ENCODE results near the gene CYRIA.

Gene CYRIA

DNA sequence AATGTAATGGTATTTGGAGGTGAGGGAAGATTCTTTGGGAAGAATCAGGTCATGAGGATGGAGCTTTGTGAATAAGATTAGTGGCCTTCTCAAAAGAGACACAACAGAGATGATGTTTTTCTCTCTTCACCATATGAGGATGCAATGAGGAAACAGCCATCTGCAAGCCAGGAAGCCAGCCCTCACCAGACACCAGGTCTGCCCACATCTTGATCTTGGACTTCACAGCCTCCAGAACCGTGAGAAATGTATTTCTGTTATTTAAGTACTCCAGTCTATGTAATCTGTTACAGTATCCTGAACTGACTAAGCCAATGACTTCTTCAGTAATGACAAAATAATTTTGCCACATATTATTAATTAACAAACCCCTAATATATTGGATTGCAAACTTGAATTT lies 28.3 kb downstream of the CYRIA start:
- no peak for DNase-seq
- in situ Hi-C loops (cut with MboI; ENCODE audit: low pct_unique_long_range_greater_than_20kb, low sequenced_read_pairs), result no loop called here

- DNase-seq, result peak; percentile 58
- in situ Hi-C loops (cut with MboI; ENCODE audit: low pct_unique_long_range_greater_than_20kb, low sequenced_read_pairs), result no loop called here
Measured at GRCh38 chr2:16635791-16636699, 29.6 kb downstream of the CYRIA start.

DNA sequence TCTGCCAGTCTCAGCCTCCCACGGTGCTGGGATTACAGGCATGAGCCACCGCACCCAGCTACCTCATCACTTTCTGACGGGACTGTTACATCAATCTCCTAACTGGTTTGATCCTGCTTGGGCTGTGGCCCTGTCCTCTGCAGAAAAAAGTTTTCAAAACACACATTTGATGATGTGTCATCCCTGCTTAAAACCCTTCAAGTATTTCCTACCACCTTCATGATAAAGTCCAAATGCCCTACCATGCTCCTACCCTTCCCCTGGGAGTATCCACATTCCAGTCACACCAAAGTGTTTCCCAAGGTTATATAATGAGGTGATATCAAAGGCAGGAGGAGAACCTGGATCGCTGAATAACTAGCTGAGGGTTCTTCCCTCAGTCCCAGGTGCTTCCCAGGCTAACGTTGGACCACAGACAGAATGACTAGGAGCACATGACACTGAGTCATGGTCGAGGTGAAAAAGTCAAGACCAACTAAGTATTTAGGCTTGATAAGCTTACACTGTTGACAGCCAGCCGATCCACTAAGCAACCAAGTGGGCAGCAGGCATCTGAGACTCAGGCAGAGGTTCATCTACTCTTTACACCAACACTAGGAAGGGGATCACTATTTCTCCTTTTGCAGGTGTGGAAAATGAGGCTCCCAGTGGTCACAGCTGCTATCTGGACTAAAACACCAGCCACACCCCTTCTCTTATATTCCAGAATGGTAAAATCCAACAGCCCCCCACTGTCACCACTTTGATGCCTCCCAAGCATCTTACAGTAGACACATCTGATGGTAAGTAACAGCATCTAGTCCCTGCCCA lies 31.8 kb downstream of the CYRIA start:
- in situ Hi-C loops (cut with MboI; ENCODE audit: low pct_unique_long_range_greater_than_20kb, low sequenced_read_pairs), result no loop called here
- no peak for DNase-seq

DNA sequence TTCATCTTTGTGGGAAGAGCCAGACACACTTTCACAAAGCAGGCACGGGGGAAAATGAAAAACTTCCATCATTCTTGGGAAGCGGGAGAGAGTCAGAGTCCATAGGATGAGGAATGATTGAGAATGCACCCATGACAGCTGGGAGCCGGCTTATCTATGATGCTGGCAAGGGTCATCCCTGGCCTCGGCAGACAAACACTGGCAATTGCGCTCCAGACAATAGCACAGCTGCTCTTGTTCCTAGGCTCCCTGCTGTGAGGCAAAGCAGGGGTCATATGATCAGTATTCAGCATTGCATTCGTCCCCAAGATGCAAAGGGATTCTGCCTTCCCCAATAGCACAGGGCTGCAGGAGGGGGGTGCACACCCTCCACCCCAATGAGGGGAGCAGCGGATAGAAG lies 33.0 kb downstream of the CYRIA start:
- in situ Hi-C loops (cut with MboI; ENCODE audit: low pct_unique_long_range_greater_than_20kb, low sequenced_read_pairs), result no loop called here
- DNase-seq, result no peak

DNA sequence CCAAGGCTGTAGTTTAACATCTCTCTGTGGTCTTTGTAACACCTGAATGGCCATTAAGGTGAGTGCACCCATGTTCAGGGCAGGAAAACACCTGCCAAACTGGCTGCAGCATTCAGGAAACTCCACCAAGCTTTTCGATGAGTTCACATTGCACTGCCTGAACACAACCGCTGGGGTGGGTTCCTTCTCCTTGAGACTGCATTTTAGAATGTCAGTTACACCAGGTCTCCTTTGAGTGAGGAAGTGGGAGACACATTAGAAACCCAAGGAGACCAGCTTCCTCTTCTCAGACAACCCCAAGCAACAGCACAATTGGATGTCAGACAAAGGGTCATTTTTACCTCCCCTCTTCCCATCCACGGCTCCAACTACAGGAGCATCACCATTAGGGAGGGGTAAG lies 35.2 kb downstream of the CYRIA start:
- in situ Hi-C loops (cut with MboI; ENCODE audit: low pct_unique_long_range_greater_than_20kb, low sequenced_read_pairs), result no loop called here
- DNase-seq, result peak; percentile 88

DNA sequence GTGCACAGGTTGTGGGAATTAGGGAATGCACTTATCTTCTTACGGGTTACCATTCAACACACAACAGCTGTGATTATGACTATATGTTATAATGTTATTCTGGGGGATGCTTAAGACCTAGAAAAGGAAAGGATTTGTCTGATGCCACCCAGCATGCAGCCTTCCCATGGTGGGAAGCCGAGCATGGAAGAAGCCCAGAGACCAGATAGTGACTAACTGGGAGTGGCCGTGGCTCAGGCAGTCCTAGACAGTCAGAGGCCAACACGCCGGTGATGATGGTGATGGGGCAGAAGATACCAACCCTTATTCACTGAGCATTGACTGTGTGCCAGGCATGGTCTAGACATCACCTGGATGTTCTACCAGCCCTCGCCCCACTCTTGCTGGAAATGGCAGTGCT lies 35.9 kb downstream of the CYRIA start:
- no peak for DNase-seq
- in situ Hi-C loops (cut with MboI; ENCODE audit: low pct_unique_long_range_greater_than_20kb, low sequenced_read_pairs), result no loop called here

GRCh38 chr2:16629044-16629443 lies 36.6 kb downstream of the CYRIA start:
- DNase-seq, result peak; percentile 58
- in situ Hi-C loops (cut with MboI; ENCODE audit: low pct_unique_long_range_greater_than_20kb, low sequenced_read_pairs), result no loop called here

DNA sequence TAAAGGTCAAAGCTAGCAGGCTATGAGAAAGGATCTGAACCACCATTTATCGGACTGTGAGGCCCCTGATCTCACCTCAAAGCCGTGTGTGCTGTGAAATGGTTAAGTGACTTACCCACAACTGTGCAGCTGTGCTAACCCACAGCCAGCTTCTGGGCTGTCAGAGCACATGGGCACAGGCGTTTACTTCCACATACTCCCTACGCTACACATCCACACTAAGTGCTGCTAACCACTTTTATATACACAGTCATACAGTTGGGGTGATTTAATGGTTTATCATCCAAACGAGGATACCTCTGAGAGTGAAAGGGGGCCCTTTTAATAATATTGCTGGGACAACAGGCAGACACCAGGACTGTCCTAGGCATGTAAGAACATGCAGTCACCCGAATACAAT lies 37.3 kb downstream of the CYRIA start:
- peak; percentile 79 for DNase-seq
- in situ Hi-C loops (cut with MboI; ENCODE audit: low pct_unique_long_range_greater_than_20kb, low sequenced_read_pairs), result no loop called here

GRCh38 chr2:16626997-16627605 lies 38.5 kb downstream of the CYRIA start:
- in situ Hi-C loops (cut with MboI; ENCODE audit: low pct_unique_long_range_greater_than_20kb, low sequenced_read_pairs), result no loop called here
- DNase-seq, result no peak

DNA sequence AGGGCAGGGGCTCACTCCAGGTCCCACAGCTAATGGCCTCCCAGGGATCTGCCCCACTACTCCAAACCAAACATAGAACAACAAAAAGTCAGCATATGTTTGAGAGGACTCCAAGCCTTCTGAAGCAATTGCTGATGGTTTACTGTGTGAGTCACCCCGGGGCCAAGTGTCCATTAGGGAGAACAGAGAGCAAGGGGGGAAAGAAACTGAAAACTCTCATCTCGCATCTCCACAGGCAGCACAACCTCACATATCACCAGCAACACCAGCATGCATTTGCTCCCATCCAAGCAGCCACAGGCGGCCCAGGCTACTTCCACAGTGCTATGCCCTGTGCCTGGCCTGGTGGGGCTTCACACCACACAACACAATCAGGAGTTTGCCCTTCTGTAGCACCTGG lies 39.1 kb downstream of the CYRIA start:
- DNase-seq, result no peak

DNA sequence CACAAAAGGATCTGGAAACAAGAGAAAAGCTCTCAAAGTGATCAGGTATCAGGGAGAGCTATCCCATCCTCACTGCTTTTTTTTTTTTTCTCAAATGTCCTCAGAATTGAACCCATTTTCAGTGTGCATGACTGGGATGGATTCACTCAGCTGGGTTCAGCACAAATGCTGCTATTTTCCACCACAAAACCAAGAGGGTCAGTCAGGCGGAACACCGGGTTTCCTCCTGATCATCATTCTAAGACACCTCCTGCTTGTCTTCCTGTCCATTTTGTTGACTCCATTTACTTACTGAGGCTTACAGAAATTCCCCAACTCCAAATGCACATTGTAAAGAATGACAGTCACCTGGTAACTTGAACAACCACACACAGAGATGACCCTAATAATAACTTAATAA lies 39.9 kb downstream of the CYRIA start:
- in situ Hi-C loops (cut with MboI; ENCODE audit: low pct_unique_long_range_greater_than_20kb, low sequenced_read_pairs), result no loop called here

More for the DNA sequence above, 39.1 kb downstream of the CYRIA start:
- in situ Hi-C loops (cut with MboI; ENCODE audit: low pct_unique_long_range_greater_than_20kb, low sequenced_read_pairs), result no loop called here

GRCh38 chr2:16625201-16625729 lies 40.4 kb downstream of the CYRIA start:
- DNase-seq, result peak; percentile 97
- in situ Hi-C loops (cut with MboI; ENCODE audit: low pct_unique_long_range_greater_than_20kb, low sequenced_read_pairs), result no loop called here

More for the DNA sequence above, 39.9 kb downstream of the CYRIA start:
- DNase-seq, result peak; percentile 88

GRCh38 chr2:16624436-16624780 lies 41.2 kb downstream of the CYRIA start:
- in situ Hi-C loops (cut with MboI; ENCODE audit: low pct_unique_long_range_greater_than_20kb, low sequenced_read_pairs), result no loop called here
- DNase-seq, result no peak

GRCh38 chr2:16623564-16624435 lies 41.8 kb downstream of the CYRIA start:
- DNase-seq, result no peak
- in situ Hi-C loops (cut with MboI; ENCODE audit: low pct_unique_long_range_greater_than_20kb, low sequenced_read_pairs), result no loop called here

- in situ Hi-C loops (cut with MboI; ENCODE audit: low pct_unique_long_range_greater_than_20kb, low sequenced_read_pairs), result no loop called here
- DNase-seq, result no peak
Measured at GRCh38 chr2:16623031-16623430, 42.6 kb downstream of the CYRIA start.

DNA sequence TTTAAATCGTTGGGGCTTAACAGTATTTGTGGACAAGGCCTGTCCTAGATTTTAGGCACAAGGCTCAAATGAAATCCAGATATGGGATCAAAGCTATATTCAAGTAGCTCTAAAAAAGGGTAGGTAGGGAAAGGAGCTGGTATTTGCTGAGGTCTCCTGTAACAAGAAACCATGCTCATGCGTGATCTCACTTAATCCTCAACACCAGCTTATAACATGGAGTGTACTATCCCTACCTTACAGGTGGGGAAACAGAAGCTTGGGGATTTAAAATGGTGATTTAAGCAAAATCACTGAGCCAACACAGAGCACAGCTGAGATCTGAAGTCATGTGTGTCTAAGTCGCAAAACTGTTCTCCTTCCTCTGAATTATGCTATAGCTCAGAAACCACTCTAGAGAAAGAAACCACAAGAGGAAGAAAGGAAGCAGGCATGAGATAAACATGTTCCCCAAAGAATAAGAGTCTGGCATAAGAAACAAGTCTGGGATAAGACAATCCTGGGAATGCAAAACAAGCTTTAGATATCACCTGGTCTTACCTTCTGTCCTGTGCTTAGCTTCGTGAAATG lies 43.1 kb downstream of the CYRIA start:
- in situ Hi-C loops (cut with MboI; ENCODE audit: low pct_unique_long_range_greater_than_20kb, low sequenced_read_pairs), result no loop called here
- peak; percentile 83 for DNase-seq

- no peak for DNase-seq
- in situ Hi-C loops (cut with MboI; ENCODE audit: low pct_unique_long_range_greater_than_20kb, low sequenced_read_pairs), result no loop called here
Measured at GRCh38 chr2:16621316-16621715, 44.3 kb downstream of the CYRIA start.

- in situ Hi-C loops (cut with MboI; ENCODE audit: low pct_unique_long_range_greater_than_20kb, low sequenced_read_pairs), result no loop called here
- DNase-seq, result no peak
Measured at GRCh38 chr2:16620590-16620989, 45.0 kb downstream of the CYRIA start.

Data from KBM-7 (cell line).